GM23338 (cell line): ENCODE measurements around the gene PLPPR3. TPM values are rescaled to one million over a fixed set of nuclear protein-coding genes. Genes with fewer than 3 reads are reported as not detected.

Source experiments
- CREB1 ChIP-seq: fragments of 250-450 bp; sonication (Bioruptor Pico); IDR thresholded peaks from 2 replicates; pipeline ENCODE4 v1.5.0; 2020; ENCODE audit warnings: low read depth, mild to moderate bottlenecking, moderate library complexity
- EZH2 ChIP-seq: fragments of 200-600 bp; sonication (generic); IDR thresholded peaks from one replicate; pipeline ENCODE4 v1.8.0; 2017; ENCODE audit warnings: antibody characterized with exemption, mild to moderate bottlenecking, low read depth; ENCODE audit not compliant: unreplicated experiment
- EZH2phosphoT487 ChIP-seq: fragments of 200-600 bp; sonication (generic); IDR thresholded peaks from one replicate; pipeline ENCODE4 v1.8.1; 2018; ENCODE audit warnings: antibody characterized with exemption; ENCODE audit not compliant: unreplicated experiment
- NANOG ChIP-seq: IDR thresholded peaks from 2 replicates; pipeline ENCODE4 v1.6.1; 2016; ENCODE audit warnings: antibody characterized with exemption, borderline replicate concordance
- POLR2AphosphoS5 ChIP-seq: IDR thresholded peaks from 2 replicates; pipeline ENCODE4 v1.6.1; 2016; ENCODE audit warnings: antibody characterized with exemption, low read depth
- ZNF462 ChIP-seq: fragments of 250-450 bp; sonication (Bioruptor Pico); IDR thresholded peaks from 2 replicates; pipeline ENCODE4 v1.5.0; 2020; ENCODE audit warnings: mild to moderate bottlenecking, moderate library complexity
- polyA plus RNA-seq: library from polyadenylated mRNA; unstranded; fragments of >200 nt; fragmentation: Nextera tagmentation; extraction: Ambion mirVana; gene quantifications from 2 replicates; pipeline ENCODE4 v1.2.1, GENCODE V29; 2016
- total RNA-seq: library from RNA; depleted of rRNA; stranded (reverse); fragments of >200 nt; shearing (Covaris generic); gene quantifications from 2 replicates; pipeline ENCODE4 v1.2.3, GENCODE V29; 2014
- TF ChIP-seq, protein P1 (sequence below): IDR thresholded peaks from 2 replicates; pipeline ENCODE4 v1.6.1; 2016; ENCODE audit warnings: antibody characterized with exemption

Gene PLPPR3
- total and polyA plus RNA-seq, 2 experiments from 2014 or later = 14.8 to 81.1 TPM

GRCh38 chr19:843836-844545 lies 22.2 kb upstream of the PLPPR3 start (continued):
- no peak for TF ChIP-seq ZNF462
- TF ChIP-seq CREB1 (CRISPR knock-in tag) = no peak
- TF ChIP-seq POLR2AphosphoS5 = no peak
- TF ChIP-seq, protein P1, sequence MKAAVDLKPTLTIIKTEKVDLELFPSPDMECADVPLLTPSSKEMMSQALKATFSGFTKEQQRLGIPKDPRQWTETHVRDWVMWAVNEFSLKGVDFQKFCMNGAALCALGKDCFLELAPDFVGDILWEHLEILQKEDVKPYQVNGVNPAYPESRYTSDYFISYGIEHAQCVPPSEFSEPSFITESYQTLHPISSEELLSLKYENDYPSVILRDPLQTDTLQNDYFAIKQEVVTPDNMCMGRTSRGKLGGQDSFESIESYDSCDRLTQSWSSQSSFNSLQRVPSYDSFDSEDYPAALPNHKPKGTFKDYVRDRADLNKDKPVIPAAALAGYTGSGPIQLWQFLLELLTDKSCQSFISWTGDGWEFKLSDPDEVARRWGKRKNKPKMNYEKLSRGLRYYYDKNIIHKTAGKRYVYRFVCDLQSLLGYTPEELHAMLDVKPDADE = no peak
- TF ChIP-seq NANOG = no peak
- TF ChIP-seq EZH2phosphoT487 = no peak
- TF ChIP-seq EZH2 = no peak
